GM19455 (cell line): ENCODE measurements around the gene SCN1B.
"Not testable (repeated sequence)": the region's sequence is repeated elsewhere in the genome, so short reads cannot be mapped to it uniquely, and the experiment has no call there.

Experiments
- ATAC-seq: cut with Tn5 transposase; IDR thresholded peaks from one replicate; pipeline ENCODE4 v1.9.1; 2021; ENCODE audit not compliant: unreplicated experiment

The SCN1B gene

DNA sequence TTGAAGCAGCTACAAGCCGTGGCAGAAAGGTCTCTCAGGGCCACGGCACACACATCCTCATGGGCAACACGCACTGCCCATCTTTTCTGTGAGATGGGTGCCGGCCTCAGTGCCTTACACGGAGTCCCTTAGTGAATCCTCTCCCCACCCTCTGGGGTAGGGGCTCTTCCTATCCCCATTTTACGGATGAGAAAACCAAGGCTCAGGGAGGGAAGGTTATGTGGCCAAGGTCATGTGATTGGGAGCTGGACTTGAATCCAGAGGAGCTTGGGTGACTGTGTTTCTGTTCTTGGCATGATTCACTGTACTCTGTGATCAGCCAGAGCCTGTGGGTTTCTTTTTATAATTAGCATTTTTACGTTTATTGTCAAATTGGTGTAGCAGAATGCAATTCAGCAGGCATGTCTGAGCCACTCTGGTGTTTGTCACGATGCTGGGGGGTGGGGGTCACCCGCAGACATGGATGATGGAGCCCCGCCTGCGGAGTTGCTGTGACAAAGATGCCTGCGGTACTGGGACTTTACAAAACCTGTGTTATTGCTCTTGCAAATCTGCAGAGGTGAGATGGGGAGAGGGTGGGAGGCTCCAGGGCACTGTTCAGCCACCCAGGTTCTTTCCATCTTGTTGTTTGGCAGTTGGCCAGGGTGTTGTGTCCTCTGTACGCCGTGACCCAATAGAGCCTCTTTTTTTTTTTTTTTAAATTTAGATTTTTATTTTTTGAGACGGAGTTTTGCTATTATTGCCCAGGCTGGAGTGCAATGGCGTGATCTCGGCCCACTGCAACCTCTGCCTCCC, 4.5 kb downstream of the SCN1B start:
- ATAC-seq = no peak

DNA sequence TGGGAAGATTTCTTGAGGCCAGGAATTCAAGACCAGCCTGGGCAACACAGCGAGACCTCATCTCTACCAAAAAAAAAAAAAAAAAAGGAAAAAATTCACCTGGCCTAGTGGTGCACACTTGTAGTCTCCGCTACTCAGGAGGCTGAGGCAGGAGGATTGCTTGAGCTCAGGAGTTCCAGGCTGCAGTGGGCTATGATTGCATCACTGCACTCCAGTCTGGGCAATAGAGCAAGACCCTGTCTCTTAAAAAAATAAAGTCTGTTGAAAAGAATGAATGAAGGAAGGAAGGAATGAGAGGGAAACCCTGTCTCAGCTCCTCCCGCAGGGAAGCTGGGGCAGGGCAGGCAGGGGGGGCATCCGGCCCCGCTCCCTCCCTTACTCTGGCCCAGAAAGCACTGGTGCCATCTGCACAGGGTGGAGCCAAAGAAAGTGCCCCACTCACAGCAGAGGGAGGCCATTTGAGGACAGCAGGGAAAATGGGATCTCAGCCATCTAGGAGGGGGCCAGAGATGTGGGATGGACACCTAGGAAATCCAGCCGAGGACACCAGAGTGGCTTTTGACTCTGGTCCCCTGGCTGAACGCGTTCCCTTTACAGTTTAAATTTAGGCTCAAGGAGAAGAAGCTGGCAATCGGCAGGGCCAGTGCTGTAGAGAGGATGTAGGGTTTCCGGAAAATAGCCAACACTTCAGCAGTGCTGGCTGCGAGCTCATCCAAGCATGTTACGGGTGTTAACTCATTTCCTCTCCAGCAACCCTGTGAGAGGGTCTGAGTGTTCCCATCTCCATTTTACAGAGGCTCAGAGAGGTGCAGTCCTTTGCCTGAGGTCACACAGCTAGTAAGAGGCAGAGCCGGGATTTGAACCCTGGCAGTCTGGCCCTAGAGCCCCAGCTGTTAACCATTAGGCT, 7.7 kb downstream of the SCN1B start:
- ATAC-seq = no peak

DNA sequence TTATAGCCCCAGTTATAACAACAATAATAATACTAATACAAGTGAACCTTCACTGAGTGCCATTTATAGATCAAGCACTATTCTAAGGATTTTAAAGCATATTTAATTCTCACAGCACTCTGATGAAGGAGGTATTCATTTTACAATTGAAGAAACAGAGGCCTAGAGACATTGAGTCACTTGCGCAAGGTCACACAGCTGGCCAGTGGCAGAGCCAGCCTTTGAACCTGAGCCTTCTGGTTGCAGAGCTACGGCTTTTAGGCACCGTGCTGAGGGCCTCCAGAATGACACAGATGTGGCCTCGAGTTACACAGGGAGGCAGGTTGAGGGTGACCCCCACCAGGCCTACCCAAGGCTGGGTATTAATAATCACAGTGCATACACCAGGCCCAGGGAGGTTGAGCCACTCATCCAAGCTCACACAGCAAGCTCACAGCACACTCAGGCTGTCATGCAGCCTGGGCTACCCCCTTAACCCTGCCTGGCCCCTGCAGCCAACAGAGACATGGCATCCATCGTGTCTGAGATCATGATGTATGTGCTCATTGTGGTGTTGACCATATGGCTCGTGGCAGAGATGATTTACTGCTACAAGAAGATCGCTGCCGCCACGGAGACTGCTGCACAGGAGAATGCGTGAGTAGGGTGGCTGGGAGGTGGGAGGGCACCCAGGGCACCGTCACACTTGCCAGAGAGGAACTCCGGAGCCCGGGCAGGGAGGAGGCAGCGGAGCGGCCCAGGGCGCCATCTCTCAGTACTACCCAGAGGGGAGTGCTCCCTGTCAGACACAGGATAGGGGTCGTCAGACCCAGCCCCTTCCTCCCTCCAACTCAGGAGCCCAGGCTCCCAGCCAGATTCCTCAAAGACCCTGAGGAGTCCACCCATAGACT, 8.6 kb downstream of the SCN1B start:
- no peak for ATAC-seq

DNA sequence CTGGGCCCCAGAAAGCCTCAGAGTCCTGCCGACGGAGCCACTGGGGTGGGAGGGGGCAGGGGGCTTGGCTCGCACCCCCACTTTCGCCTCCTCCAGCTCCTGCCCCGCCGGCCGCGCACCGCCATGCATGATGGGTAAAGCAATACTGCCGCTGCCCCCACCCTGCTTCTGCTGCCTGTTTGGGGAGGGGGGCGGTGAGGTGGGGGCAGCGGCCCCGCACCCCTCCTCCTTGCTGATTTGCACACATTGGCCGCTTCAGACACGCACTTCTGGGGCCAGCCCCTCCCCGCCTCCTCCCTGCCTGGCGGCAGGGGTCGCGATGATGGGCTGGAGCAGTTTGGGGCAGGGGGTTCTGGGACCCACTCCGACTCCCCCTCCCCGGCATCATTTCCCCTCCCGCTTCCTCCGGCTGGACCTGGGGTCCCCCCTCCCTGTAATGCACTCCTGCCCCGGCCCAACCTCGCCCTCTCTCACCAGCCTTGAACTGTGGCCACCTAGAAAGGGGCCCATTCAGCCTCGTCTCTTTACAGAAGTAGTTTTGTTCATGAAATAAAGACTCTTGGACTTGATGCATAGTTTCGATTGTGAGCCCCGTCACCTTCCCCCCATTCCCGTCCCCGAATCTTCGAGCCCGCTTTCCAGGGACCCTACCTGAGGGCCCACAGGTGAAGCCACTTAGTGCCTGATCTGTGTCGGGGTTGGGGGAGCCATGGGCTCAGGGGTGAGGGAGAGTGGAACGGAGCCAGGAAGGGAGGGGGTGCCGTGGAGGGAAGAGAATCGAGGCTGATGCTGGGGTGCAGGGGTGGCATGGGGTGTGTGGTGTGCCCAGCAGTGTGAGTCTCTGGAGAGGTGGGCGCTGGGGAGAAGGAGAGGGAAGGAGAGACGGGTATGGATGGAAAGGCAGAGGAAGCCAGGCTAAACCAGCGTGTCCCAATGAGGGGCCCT, 9.9 kb downstream of the SCN1B start:
- no peak for ATAC-seq

DNA sequence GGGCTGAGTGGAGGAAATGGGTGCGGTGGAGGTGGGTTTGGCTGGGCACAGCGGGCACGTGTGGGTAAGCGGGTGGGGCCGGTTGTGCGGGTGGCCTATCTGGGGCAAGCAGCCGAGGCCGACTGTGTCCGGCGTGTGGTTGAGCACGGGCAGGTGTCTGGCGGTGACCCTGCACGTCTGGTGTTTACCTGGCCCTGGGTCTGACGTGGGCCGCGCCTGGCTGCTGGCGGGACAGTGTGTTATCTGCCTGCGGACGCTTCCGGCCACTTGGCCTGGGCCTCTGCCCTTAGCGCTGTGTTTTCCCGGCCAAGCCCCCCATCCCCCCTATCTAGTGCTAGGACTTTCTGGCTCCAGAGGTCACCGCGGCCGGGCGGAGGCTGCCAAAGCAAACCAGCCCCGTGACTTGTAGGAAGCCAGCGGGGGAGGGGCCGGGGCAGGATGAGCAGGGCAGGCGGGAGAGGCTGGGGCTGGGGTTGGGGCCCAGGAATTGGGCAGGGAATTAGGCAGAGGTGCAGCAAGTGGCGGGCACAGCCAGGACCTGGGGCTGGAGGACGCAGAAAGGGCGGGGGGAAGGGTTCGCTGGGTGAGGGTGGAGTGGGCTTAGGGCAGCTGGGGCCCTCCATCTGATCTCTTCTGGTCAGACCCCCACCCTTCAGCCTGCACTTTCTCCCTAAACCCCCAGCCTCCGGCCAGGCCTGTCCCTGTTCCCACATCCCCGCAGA, 10.7 kb downstream of the SCN1B start:
- no peak for ATAC-seq

DNA sequence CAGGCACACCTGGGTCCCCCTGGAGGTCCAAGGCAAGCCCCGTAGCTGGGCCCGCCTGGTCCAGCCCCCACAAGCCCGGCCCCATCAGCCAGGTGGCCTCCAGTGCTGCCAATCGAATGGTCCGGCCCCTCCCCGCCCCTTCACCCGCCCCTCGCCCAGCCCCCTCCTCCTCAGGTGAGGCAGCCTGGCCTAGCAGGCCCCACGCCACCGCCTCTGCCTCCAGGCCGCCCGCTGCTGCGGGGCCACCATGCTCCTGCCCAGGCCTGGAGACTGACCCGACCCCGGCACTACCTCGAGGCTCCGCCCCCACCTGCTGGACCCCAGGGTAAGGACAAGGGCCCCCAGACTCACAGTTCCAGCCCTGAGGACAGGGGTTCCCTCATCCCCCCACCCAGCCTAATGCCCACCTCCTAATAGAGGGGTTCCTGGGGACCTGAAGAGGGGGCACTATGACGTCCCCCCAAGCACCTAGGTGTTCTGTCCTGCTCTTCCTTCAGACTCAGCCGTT, 11.3 kb downstream of the SCN1B start, which contains the start of gene HPN:
HPN (plus strand) TSS at position 174 of the 508 bp plus-strand sequence. CDS start 786 bp downstream, outside the sequence.
- ATAC-seq = no peak

DNA sequence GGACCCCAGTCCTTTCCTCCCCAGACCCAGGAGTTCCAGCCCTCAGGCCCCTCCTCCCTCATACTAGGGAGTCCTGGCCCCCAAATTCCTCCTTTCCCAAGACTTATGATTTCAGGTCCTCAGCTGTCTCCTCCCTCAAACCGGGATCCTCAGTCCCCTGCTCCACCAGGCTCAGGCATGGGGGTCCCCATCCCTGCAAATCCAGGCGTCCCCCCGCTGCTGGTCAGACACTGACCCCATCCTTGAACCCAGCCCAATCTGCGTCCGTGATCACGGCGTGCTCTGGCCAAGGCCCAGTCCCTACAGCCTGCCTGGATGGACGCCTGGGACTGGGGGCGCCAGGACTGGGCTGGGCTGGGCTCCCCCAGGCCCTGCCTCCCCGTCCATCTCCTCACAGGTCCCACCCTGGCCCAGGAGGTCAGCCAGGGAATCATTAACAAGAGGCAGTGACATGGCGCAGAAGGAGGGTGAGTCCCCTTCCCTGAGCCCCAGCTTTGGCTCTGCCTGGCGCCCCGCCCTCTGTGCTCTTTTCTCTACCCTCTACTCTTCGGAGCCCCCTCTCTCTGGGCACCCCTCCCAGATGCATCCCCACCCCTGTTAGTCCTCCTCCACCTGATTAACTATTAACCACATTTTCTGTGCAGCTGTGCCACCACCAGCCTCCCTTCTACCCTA, 11.9 kb downstream of the SCN1B start:
- ATAC-seq = no peak

DNA sequence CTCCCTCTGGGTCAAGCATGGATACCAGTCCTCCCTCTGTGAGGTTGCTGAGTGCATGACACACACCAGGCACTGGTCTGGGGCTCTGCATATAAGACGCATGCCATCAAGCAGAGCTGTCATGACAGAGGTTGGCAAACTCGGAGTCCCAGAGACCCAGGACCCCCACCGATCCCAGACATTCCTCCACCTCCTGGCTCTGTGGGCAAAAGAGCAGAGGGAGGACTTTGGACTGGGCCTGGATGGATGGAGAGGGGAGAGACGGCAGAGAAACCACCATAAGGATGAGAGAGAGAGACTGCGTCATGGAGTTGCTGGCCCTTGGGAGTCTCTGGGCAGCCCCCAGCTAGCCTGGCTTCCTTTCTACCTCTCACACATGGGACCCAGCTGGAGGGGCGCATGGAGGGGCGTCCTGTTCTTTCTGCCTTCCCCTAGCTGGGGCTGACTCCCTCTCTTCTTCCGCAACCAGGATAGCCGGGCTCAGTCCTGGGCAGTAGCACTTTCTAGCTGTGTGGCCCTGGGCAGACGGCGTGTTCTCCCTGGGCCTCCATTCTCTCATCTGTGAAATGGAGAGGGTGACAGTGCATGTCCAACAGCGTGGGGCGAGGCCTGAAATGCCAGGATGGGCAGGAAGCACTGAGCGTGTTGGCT, 12.8 kb downstream of the SCN1B start:
- ATAC-seq = no peak

DNA sequence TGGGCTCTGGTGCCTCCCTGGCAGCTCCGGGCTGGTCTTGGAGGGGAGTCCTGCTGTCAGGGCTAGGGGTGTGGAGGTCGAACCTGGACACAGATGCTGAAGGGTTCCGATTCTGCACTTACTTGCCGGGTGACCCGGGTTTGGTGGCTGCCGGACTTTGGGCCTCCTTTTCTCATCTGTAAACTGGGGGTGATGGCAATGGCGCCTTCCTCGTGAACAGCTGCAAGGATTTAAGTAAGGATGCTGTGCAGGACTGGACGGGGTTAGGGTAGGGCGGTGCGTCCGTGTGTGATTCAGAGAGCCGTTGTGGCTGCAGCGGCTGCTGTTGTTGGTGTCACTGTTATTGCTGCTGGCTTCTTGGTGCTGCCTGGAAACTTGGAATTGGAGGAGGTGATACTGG, 13.6 kb downstream of the SCN1B start:
- no peak for ATAC-seq

DNA sequence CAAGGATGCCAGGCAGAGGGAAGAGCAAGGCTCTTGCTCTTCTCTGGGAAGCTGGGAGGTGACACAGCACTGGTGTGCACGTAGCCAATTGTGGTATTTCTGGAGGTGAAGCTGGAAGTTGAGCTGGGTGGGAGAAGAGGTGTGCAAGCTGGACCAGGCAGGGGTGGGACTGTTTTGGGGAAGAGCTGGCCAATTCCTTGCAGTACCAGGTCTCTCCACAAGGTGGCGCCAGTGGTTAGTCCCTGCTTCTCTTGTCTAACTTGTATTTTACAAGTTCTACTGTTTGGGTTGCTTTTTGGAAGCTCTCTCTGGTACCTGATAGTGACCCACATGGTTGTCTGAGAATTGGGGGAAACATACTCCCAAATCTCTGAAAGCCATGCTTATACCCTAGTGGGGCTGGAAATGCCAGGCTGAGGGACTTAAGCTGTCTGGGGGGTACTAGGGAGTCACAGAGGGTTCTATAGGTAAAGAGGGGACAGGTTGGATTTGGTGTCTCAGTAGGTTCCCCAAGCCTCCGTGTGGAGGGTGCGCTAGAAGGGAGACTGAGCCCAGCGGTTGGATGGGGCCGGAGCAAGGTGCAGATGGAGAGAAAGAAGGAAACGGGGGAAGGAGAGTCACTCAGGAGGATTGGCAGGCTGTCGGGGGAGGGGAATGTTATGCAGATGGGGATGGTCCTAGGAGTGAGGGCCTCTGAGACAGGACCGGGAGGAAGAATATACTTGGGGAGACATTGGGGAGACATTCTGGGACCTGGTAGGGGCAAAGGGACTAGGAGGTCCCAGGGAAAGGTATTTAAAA, 14.2 kb downstream of the SCN1B start:
- no peak for ATAC-seq

DNA sequence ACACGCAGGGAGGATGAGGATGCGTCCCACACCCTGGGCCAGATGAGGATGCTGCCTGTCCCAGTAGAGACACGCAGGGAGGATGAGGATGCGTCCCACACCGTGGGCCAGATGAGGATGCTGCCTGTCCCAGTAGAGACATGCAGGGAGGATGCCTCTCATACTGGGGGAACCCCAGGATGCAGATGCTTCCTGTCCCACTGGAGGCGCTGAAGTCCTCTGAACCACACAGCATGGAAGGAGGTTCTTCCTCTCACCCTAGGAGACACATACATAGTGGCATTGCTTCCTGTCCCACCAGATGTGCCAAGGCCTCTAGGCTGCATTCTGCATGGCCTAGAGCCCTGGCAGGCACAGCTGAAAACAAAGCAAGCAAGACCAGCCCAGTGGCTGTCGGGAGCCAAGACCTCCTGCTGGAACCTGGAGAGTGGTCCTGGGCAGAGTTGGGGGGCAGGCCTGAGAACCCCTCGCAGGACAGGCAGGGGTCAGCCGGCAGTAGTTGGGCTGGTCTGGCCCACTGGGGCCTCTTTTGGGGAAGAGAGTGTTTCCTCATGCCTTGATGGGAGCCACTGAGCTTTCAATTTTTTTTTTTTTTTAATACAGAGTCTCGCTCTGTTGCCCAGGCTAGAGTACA, 15.5 kb downstream of the SCN1B start:
- ATAC-seq = no peak

DNA sequence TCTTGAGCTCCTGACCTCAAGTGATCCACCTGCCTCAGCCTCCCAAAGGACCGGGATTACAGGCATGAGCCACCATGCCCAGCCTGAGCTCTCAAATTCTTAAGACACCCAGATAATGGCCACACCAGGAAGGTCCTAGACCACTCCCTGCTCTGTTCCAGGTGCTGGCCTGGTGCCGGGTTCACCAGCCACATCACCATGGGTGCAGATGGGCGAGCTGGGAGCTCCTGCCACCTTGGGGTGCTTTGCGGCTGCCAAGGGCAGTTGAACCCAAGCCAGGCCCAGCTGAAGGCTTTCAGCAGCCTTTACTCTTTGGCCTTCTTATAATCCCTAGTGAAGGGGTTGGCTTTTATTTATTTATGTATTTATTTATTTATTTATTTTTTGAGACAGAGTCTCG, 16.2 kb downstream of the SCN1B start:
- ATAC-seq = no peak

DNA sequence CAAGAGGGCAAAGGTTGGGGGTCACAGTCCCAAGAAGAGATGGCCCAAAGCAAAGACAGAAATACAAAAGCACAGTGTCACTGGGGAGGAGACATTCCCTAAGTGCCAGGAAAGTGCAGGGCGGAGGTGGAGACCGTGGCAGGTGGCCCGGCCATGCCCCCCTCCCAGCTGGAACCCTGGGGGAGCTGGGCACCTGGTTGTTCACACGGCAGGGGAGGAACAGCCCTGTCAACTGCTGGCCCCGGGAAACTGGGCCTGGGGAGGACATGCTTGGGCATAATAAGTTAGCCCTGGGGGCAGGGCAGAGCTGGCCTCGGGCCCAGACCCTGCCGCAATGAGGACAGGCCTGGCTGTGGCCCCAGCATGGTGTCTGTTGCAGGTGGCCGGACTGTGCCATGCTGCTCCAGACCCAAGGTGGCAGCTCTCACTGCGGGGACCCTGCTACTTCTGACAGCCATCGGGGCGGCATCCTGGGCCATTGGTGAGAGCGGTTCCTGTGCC, 18.7 kb downstream of the SCN1B start:
- ATAC-seq = no peak

DNA sequence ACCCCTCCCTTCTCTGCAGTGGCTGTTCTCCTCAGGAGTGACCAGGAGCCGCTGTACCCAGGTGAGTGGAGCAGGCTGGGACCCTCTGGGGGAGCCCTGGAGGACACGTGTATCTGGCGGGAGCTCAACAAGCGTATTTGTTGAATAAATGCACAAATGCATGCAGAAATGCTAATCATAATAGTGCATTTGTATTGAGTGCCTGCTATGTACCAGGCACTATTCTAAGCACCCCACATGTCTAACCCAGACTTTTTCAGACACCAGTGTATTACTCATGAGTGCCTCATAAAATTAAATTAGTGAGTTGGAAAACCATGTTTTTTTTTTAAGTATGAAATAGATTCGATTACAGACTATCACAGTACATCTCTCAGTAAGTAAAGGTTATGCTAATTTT, 19.2 kb downstream of the SCN1B start:
- ATAC-seq = no peak

DNA sequence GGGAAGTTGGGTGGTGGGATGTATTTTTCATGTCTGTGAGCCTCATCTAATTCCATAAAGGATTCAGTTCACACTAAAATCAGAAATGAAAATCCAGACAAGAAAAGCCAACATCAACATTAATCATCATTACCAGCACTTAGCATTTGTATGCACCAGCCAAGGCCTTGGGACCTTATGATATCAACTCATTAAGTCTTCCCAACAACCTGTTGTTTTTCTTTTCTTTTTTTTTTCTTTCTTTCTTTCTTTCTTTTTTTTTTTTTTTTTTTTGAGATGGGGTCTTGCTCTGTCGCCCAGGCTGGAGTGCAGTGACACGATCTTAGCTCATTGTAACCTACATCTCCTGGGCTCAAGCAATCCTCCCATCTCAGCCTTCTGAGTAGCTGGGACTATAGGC, 20.4 kb downstream of the SCN1B start:
- not testable (repeated sequence) for ATAC-seq

DNA sequence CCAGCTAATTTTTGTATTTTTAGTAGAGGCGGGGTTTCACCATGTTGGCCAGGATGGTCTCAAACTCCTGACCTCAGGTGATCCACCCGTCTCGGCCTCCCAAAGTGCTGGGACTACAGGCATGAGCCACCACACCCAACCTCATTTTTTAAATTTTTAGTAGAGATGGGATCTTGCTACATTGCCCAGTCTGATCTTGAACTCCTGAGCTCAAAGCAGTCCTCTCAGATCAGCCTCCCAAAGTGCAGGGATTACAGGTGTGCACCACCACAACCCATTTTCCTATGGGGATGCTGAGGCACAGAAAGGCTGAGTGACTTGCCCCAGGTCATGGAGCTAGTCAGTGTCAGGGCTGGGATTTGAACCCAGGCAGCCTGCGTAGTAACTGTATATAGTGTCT, 21.0 kb downstream of the SCN1B start:
- not testable (repeated sequence) for ATAC-seq

DNA sequence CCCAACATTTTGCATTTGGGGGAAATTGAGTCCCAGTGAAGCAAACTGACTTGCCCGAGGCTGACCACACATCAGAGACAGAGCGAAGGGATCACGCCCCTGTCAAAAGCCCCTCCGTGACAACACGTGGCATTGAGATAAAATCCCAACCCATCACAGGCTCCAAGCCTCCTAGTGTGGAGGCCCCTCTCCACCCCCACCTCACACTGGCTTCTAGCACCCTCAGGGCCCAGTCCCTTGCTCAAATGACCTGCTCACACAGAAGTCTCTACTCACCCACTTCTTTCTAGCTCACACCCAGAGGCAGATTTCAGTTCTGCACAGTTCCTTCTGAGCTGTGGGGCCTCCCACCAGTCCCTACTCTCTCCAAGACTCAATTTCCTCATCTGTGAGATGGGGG, 21.5 kb downstream of the SCN1B start:
- ATAC-seq = no peak
